HG03196 (cell line): ENCODE measurements around the gene TSHZ1.

Experiments
- ATAC-seq: cut with Tn5 transposase; IDR thresholded peaks from one replicate; pipeline ENCODE4 v1.9.1; 2021; ENCODE audit not compliant: unreplicated experiment

TSHZ1 gene

GRCh38 chr18:75220551-75221355 lies 10.2 kb downstream of the TSHZ1 start:
- no peak for ATAC-seq

DNA sequence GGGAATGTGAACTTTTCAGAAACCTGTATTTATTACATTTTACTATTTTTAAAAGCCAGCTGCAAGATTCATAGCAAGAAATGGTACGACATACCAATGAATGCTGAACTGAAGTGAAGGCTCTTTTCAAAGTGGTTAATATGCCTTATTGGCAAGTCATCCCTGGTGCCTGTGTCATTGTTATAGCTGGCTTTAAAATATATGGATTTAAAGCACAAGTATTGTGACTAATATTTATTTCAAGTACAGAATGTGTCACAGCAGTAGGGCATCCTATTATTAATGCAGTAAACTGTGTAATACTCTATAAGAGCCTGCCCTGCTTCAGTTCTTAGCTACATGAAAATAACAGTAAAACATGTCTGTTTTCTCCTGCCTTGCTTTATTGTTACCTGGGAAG lies 10.8 kb downstream of the TSHZ1 start:
- no peak for ATAC-seq

GRCh38 chr18:75221897-75222296 lies 11.3 kb downstream of the TSHZ1 start:
- no peak for ATAC-seq

DNA sequence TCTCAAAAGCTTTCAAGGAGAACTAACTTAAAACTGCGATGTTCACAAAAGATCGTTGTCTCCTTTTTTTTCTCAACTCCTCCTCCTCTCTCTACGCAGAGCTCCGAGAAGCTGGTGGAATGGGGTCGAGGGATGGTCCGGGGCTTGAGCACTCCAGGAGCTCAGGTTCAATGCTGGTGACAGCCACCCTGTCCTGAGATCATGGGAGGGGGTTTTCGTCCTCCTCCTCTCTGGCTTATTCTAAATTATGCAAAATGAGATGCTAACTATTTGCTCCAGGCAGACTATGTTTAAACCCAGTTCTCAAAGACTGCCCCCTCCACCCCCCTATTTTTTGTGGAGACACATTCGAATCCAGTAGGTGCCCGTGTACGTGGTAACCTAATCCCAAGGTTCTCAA lies 11.8 kb downstream of the TSHZ1 start:
- no peak for ATAC-seq

DNA sequence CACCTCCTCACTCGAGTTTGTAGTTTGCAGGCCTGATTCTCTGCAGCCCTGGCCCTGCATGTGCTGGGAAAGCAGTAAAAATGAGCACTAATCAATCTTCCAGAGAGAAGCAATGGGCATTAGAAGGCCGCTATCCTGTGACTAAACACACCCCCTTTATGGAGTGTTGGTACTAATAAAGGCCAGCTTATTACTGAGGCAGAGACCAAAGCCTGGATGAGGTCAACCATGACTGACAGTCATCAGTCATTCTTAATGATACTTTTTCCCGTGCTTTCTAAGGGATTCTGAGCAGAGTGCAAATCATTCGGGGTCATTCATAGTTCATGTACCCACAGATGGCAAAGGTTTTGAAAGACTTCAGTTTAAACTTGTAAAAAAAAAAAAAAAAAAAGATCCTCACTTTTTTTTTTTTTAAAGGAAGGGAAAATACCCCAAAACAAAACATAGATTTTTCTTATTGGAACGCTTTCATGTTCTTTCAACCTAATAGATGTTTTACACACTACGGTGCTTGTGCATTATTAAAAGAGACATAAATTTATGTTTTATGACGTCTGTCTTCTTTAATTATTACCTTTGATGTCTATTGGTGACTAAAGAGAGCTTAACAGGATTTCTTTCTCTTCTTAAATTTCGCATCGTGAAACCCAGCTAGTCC lies 13.2 kb downstream of the TSHZ1 start:
- no peak for ATAC-seq

DNA sequence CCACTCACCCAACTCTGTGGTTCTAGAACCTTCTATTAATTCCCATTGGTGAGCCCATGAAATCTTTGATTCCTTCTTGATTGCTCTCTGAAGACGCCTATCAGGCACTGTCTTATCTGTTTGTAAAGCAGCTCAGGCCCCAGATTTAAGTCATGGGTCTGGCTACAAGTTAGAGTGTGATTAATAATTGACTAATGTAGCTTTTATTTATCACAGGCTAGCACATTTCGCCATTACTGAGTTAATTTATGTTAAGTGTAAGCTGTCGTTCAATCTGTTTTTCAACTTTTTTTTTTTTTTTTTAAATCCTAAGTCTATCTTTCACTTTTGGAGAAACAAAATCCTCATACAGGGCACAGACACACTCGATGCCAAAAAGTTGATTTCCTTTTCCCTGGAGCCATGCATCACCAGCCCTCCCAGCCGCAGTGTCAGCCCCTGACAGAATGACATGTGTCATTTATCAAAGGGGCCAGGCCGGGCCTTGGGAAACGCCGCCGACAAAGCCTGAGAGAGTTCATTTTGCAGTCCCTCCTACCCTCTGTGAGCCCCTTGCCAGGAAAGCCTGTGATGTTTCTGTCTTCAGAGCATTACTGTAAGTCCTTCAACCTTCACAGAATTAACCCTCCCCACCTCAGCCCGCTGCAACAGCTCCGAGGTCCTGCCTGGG lies 15.8 kb downstream of the TSHZ1 start:
- ATAC-seq, result no peak

DNA sequence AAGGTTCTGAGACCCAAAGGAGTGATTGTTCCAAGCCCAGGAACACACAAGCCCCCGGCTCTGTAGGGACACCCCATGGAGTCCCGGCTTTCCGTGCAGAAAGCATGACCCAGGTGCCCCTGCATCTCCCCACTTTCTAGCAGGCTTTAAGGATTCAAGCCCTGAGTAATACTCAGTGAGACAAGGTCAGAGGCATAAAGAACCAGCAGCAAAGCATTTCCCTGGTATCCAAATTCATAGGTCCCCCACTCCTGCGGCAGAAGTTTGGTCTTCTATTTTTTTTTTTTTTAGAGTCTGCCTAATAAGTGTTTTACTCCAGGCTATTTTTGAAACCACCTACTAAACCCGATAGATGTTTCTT lies 16.3 kb downstream of the TSHZ1 start:
- no peak for ATAC-seq

DNA sequence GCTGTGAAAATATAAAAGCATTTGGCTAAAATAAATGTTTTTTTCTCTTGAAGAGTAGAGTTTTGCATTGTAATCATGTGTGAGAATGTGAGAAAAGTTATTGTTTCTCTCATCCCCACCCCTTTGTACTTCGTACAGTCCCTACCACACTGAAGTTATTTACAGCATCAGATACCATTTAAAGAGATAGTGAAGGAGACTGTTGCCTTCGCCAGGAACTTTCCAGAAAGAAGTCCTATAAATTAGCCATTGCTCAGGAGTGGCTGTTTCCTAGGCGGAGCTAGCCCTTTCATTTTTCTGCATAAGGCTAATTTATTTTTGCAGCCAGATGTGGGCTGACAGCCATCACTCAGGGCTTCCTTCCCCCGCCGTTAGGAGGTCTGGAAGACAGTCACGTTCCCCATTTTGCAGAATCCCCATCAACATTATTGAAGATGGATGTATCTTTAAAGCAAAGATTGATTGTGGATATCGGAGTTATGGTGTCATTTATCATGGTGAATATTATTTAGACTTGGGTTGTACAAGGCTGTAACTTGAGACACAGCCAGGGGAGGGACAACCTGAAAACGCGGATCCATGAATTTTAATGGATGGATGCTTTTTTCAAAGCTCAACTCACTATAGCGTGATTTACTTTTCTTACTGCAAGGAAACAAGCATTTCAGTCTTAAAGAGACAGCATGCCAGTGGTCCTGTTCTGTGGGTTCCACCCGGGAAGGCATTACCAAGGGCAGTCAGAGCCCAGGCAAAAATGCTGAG lies 17.1 kb downstream of the TSHZ1 start:
- no peak for ATAC-seq

DNA sequence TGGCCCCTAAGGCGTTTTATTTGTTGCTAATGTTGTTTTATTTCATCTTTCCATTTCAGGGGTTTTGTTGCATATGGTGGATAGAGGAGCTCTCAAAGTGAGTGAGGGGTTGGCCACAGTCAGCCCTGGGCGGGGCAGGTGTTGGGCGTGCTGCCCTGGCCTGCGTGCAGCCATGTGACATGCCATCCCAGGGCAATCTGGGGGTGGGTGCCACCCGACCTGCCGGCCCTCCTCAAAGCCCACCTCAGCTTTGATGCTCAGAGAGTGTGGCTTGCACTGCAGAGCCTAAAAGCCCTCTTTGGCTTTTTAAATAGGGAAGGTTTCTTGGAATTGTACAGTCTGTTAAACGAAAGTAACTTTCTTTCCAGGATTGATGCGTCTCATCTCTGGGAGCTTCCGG lies 18.4 kb downstream of the TSHZ1 start:
- ATAC-seq, result no peak

DNA sequence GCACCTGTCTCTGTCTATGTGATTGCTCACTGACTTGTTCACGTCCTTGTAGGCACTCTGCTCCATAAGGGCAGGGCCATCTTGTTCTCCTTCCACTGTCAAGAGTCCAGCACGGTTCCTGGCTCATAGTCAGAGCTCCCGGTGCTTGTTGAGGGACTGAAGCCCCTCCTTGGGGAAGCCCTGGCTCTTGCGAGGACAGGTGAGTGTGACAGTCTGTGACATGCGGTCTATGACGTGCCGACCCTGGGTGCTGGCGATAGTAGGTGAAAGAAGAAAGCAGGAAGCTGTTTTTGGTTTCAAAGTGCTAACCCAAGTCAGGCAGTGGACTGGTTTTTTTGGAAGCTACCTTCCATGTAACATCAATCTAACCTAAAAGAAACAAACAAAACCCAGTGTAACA lies 18.8 kb downstream of the TSHZ1 start:
- no peak for ATAC-seq

- no peak for ATAC-seq
These were observed 19.8 kb downstream of the TSHZ1 start for GRCh38 chr18:75230163-75231052.

DNA sequence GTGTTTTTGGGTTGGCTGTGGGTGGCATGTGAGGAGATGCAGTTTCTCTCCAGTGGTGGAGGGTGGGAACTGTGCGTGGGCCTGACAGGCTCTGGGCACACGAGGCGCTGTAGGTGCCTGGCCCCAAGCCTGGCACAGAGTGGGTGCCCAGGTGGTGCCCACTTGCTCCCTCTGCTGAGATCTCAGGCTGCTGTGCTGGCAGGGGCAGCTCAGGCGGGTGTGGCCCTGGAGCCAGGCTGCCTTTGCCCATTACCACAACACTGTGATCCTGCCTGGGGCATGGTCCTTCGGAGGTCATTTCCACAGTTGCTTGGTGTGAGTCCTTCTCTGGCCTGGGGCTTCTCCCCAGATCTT lies 20.4 kb downstream of the TSHZ1 start:
- ATAC-seq, result no peak

DNA sequence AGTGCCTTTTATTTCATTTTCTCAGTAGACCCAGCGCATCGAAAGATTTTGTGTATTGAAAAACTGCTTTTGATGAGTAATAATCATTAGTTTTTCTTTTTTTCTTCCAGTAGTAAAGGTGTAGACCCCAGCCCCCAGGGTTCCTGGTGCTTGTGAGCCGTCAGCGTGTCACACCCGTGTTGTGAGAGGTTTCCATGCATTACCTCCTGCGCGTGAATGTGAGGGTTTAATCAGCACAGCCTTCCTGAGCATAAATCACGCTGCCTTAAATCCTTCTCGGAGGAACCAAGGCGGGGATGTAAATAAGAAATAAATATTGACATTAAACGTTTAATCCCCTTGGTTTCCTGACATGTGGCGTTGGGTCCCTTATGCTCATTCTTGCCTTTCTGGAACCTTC lies 24.3 kb downstream of the TSHZ1 start:
- ATAC-seq, result no peak

- no peak for ATAC-seq
These were observed 25.3 kb downstream of the TSHZ1 start for GRCh38 chr18:75235896-75236295.

- no peak for ATAC-seq
These were observed 27.5 kb downstream of the TSHZ1 start for GRCh38 chr18:75238100-75238499.

GRCh38 chr18:75238786-75239185 lies 28.2 kb downstream of the TSHZ1 start:
- ATAC-seq, result no peak

DNA sequence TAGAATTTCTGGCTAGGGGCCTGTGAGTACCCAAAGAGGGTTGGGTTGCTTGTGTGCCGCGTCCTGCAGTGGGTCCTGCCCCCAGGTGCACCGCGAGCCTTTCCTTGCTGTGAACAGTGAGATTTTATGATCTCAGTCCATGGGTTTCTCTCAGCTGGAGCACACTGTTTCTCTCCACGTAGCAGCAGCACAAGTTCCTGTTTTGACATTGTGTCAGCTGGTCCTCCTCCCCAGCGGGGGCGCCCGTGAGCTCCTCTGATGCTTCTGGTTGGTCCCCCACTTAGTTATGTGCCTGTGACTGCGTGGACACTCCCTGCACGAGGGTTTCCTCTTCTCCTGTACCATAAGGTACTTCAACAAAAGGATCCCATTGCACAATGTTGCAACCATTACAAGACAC lies 29.8 kb downstream of the TSHZ1 start:
- no peak for ATAC-seq

- no peak for ATAC-seq
These were observed 31.1 kb downstream of the TSHZ1 start for GRCh38 chr18:75241705-75242104.

- ATAC-seq, result no peak
These were observed 34.0 kb downstream of the TSHZ1 start for GRCh38 chr18:75244351-75245313.
